KOPT-K1 (cell line): Measurements from ENCODE around the gene TEKT3.

Experiments used
- H3K27ac ChIP-seq: fragments of 200-600 bp; sonication (generic); 2 replicates; pipeline ENCODE4 v1.5.1; 2016; ENCODE audit warnings: antibody characterized with exemption, mild to moderate bottlenecking, low read depth, low read length; ENCODE audit not compliant: poor library complexity, severe bottlenecking
- H3K36me3 ChIP-seq: fragments of 200-600 bp; sonication (generic); 2 replicates; pipeline ENCODE4 v1.5.1; 2017; ENCODE audit warnings: antibody characterized with exemption, mild to moderate bottlenecking, low read length, moderate library complexity; ENCODE audit not compliant: insufficient read depth
- H3K9me3 ChIP-seq: fragments of 200-600 bp; sonication (generic); 2 replicates; pipeline ENCODE4 v1.5.1; 2017; ENCODE audit warnings: antibody characterized with exemption, low read length, mild to moderate bottlenecking; ENCODE audit not compliant: insufficient read depth, poor library complexity, severe bottlenecking

Gene TEKT3

DNA sequence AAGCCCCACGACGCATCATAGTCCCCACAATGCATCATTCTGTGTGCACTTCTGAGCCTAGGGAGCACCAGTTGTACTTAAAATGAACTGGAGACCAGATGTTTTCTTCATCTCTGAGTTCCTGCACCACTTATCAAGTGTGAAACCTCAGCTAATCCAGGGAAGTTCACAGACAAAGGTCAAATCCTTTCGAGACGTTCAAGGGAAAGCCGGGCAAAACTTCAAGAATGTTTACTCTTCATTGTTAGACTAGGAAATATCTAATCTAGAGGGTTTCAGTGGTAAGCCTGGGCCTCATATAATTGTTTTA, 71.7 kb downstream of the TEKT3 start:
- no peak overlapping the region for H3K27ac ChIP-seq
- no peaks in the 10 kb centered on the region for H3K36me3 ChIP-seq
- H3K9me3 ChIP-seq, result no peaks in the 10 kb centered on the region

DNA sequence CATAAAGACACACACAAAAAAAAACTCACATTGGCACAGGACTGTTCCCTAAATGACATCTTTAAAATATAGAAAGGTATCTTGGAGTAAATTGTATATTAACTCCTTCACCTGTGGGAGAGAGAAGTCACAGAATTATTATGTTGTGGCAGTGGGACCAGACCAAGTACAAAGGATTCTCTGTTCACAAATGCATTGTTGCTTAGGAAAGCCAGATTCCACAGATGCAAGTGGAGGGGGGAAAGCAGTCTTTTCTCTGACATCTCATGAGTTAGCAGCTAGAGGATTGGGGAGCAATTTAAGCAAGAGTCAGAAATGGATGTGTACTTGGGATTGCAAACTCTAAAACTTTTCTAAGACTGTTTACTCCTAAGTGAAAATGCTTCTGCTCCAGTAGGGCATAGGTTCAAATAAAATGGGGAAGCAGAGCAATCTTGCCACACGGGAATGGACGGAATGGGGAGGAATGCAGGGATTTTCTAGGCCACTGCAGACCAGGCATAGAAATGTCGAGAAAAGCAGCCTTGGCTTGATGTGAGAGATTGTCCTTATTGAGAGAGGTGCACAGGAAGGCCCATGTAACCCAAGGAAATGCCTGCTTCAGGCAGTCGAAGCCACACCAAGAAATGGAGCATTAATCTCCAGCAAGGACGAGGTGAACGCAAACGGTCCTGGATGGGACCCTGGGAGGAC, 72.2 kb downstream of the TEKT3 start:
- H3K27ac ChIP-seq, result no peak overlapping the region
- H3K9me3 ChIP-seq, result no peaks in the 10 kb centered on the region
- H3K36me3 ChIP-seq, result no peaks in the 10 kb centered on the region

- no peaks in the 10 kb centered on the region for H3K9me3 ChIP-seq
- H3K36me3 ChIP-seq, result no peaks in the 10 kb centered on the region
- H3K27ac ChIP-seq, result no peak overlapping the region
Observed at GRCh38 chr17:15268461-15268860, 72.9 kb downstream of the TEKT3 start.

DNA sequence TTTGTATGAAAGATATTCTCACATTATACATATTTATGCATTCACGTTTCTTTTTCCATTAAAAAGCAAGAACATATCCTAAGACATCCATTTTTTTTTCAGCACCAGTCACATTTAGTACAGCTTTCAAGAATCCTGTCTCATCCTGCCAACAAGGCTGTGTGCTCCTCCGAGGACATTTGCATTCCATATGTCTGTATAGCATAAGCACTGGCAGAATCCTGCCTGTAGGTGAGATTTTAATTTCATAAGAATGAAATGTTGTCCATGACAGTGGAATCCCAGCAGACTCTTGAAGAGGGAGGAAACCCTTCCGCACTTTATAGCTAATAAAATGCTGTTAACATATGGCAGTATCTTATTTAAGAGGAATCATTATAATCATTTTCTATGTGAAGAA, 73.4 kb downstream of the TEKT3 start:
- H3K36me3 ChIP-seq, result no peaks in the 10 kb centered on the region
- H3K27ac ChIP-seq, result no peak overlapping the region

GRCh38 chr17:15266325-15267125, 74.9 kb downstream of the TEKT3 start:
- Histone ChIP-seq H3K9me3 (no peaks in the 10 kb centered on the region), H3K27ac (no peak overlapping the region), H3K36me3 (no peaks in the 10 kb centered on the region)

More for the DNA sequence above, 73.4 kb downstream of the TEKT3 start:
- no peaks in the 10 kb centered on the region for H3K9me3 ChIP-seq

- Histone ChIP-seq H3K27ac (no peak within 1 kb of the TSS), H3K9me3 (no peaks in the 10 kb centered on the region), H3K36me3 (no peaks in the 10 kb centered on the region)
Observed at GRCh38 chr17:15265131-15265530, 76.3 kb downstream of the TEKT3 start, which contains the start of gene PMP22. Gene PMP22 (minus strand): TSS chr17:15265326. CDS start chr17:15260727, 4,599 bp downstream.

DNA sequence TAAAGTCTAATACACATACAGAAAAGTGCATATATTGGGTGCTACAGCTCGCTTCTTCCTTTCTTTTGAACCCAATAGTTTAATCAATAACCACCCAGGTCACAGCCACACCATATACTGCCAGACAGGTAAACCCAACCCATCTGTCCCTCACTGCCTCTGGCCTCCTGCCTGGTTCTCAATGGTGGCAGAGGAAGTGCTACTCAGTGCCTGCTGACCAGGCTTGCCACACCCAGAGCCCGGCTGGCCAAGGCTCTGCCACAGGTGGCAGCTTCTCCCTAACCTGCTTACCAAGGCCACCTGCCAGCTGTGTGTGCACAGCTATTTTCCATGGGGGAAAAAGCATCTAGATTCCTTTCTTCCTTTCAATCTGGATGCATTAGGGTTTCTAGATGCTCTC, 76.9 kb downstream of the TEKT3 start:
- H3K9me3 ChIP-seq, result no peaks in the 10 kb centered on the region
- H3K36me3 ChIP-seq, result no peaks in the 10 kb centered on the region
- H3K27ac ChIP-seq, result no peak overlapping the region

DNA sequence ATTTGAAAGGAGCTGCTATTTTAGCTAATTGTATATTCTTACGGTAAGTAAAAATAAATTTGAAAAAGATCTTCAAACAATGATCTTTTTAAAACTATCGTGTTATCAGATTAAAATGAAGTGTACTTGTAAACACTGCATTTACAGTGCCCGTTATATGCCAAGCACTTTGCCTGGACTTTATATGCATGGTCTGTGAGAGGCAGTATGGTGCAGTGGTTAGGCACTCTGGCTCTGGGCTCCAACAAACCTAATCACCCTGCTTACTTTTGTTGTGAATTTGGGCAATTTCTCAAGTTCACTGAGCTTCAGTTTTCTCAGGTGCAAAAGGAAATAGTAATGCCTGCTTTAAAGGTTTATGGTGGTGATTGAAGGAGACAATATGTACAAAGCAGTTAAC, 77.7 kb downstream of the TEKT3 start:
- no peaks in the 10 kb centered on the region for H3K36me3 ChIP-seq
- no peak overlapping the region for H3K27ac ChIP-seq
- no peaks in the 10 kb centered on the region for H3K9me3 ChIP-seq

GRCh38 chr17:15263206-15263579, 78.2 kb downstream of the TEKT3 start:
- no peak overlapping the region for H3K27ac ChIP-seq
- H3K9me3 ChIP-seq, result no peaks in the 10 kb centered on the region
- H3K36me3 ChIP-seq, result no peaks in the 10 kb centered on the region

- Histone ChIP-seq H3K9me3 (no peaks in the 10 kb centered on the region), H3K36me3 (no peaks in the 10 kb centered on the region), H3K27ac (no peak overlapping the region)
Observed at GRCh38 chr17:15262291-15263205, 78.8 kb downstream of the TEKT3 start.

DNA sequence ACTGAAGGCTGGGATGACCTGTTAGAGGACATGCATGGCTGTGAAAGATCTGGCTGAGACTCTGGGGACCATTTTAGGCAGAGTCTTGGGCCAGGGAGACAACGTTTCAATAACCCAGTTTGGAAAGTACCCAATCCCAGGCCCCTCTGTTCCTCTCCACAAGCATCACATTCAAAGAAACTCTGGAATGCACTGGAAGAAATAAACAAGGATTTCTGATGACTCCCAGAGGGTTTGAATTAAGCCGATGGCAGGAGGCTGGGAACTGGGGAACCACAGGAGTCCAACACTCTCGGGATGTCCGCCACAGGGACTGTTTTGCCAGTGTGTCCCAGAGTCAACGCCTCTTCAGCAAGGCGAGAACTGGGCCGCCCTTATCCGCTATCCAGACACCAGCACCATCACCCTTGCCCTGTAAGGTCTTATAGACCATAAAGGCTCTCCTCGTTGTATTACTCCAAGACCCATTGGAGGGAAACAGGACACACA, 79.6 kb downstream of the TEKT3 start:
- Histone ChIP-seq H3K36me3 (no peaks in the 10 kb centered on the region), H3K9me3 (no peaks in the 10 kb centered on the region), H3K27ac (no peak overlapping the region)

DNA sequence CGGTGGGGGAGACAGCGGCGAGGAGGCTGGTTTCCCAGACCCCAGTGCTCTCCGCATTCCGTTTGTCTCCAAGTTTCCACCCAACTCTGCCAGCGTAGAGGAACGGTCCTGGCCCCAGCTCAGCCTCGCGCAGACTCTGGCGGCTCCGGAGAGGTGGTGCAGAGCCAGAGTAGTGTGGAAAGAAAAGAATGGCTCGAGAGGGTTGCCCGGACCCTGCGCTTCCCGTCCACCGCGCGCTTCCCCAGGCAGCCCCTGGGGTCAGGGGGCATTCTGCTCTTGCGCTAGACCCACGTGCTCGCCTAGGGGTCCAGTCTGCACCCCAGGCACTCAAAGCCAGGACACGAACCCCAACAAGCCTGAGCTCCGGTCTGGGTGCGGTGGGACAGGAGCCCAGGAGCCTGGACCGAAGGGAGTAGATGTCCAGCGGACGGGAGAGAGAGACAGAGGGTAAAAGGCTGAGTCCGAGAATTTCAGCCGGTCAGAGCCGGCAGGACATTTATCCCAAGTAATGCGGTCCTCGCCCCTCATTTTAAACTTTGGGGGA, 80.1 kb downstream of the TEKT3 start:
- no peaks in the 10 kb centered on the region for H3K9me3 ChIP-seq
- no peak overlapping the region for H3K27ac ChIP-seq

GRCh38 chr17:15260376-15261257, 80.8 kb downstream of the TEKT3 start:
- no peaks in the 10 kb centered on the region for H3K36me3 ChIP-seq
- H3K27ac ChIP-seq, result no peak overlapping the region
- no peaks in the 10 kb centered on the region for H3K9me3 ChIP-seq

More for the DNA sequence above, 80.1 kb downstream of the TEKT3 start:
- no peaks in the 10 kb centered on the region for H3K36me3 ChIP-seq
